NCI-H526 (cell line): ENCODE measurements around the gene LGALS4.
"Not testable (repeated sequence)": the region's sequence is repeated elsewhere in the genome, so short reads cannot be mapped to it uniquely, and the experiment has no call there.

Experiments
- DNase-seq, 2 experiments: peaks; one replicate each; lab custom pipeline; 2025; lab: John Stamatoyannopoulos, UW

Gene LGALS4, protein sequence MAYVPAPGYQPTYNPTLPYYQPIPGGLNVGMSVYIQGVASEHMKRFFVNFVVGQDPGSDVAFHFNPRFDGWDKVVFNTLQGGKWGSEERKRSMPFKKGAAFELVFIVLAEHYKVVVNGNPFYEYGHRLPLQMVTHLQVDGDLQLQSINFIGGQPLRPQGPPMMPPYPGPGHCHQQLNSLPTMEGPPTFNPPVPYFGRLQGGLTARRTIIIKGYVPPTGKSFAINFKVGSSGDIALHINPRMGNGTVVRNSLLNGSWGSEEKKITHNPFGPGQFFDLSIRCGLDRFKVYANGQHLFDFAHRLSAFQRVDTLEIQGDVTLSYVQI

DNA sequence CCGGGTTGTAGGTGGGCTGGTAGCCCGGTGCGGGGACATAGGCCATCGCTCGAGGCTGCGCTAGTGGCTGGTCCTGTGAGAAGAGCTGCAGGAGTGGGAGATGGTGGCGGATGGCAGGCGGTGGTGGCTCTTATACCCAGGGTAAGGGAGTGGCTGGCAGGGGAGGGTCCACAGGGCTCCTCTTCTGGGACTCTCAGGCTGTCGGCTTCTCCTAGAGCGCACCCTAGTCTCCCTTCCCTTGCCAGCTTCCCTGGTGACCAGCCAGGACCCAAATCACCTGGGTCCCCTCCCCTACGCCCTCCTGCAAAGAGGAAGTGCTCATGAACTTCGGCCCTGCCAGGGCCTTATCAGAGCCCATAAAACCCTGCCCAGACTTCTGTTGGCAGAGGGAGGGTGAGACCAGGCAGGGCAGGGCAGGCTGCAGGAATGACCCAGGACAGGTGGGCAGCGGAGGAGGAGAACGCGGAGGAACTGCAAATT lies at the start of gene LGALS4:
LGALS4 (minus strand) TSS at position 105 of the 480 bp plus-strand sequence; CDS start at position 46, 59 bp downstream.
- no peak for DNase-seq

DNA sequence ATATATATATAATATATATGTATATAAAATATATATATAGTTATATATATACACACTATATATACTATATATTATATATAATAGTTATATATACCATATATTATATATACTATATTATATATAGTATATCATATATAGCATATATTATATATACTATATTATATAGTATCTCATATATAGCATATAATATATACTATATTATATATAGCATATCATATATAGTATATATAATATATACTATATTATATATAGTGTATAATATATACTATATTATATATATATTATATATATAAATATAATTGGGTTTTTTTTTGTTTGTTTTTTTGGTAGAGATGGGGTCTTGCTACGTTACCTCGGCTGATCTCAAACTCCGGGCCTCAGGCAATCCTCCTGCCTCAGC lies 48.6 kb upstream of the LGALS4 start:
- no peak for DNase-seq

DNA sequence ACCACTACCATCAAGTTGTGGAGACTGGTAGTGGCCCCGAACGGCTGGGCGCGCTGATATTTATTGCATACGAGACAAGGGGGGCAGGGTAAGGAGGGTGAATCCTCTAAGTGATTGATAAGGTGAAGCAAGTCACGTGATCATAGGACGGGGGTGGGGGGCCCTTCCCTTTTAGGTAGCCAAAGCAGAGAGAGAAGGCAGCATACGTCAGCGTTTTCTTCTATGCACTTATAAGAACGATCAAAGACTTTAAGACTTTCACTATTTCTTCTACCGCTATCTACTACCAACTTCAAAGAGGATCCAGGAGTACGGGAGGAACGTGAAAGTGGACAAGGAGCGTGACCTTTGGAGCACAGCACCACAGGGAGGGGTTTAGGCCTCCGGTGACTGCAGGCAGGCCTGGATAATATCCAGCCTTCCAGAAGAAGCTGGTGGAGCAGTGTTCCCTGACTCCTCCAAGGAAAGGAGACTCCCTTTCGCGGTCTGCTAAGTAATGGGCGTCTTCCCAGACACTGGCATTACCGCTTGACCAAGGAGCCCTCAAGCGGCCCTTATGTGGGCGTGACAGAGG lies 47.0 kb upstream of the LGALS4 start:
- not testable (repeated sequence) for DNase-seq

DNA sequence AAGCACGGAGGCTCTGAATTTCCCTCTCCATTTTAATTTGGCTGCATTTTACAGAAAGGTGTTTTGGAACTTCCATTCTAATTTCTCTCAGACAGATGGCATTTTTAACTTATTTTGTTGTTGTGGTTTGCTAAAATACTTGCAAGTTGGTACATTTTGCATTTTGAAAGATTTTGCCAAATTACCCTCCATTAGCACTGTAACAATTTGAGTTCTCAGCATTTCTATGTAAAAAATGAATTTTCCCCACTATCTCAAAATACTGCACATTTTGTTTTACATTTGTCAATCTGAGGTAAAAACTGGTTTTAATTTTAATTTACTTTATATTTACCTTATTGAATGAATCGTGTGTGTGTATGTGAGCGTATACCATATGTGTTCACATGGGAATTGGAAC lies 44.1 kb upstream of the LGALS4 start:
- DNase-seq: no peak

DNA sequence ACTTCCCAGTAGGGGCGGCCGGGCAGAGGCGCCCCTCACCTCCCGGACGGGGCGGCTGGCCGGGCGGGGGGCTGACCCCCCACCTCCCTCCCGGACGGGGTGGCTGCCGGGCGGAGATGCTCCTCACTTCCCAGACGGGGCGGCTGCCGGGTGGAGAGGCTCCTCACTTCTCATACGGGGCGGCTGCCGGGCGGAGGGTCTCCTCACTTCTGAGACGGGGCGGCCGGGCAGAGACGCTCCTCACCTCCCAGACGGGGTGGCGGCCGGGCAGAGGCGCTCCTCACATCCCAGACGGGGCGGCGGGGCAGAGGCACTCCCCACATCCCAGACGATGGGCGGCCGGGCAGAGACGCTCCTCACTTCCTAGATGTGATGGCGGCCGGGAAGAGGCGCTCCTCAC lies 43.0 kb upstream of the LGALS4 start:
- DNase-seq: not testable (repeated sequence)

DNA sequence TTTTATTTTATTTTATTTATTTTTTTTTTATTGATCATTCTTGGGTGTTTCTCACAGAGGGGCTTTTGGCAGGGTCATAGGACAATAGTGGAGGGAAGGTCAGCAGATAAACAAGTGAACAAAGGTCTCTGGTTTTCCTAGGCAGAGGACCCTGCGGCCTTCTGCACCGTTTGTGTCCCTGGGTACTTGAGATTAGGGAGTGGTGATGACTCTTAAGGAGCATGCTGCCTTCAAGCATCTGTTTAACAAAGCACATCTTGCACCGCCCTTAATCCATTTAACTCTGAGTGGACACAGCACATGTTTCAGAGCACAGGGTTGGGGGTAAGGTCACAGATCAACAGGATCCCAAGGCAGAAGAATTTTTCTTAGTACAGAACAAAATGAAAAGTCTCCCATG lies 42.2 kb upstream of the LGALS4 start:
- not testable (repeated sequence) for DNase-seq

DNA sequence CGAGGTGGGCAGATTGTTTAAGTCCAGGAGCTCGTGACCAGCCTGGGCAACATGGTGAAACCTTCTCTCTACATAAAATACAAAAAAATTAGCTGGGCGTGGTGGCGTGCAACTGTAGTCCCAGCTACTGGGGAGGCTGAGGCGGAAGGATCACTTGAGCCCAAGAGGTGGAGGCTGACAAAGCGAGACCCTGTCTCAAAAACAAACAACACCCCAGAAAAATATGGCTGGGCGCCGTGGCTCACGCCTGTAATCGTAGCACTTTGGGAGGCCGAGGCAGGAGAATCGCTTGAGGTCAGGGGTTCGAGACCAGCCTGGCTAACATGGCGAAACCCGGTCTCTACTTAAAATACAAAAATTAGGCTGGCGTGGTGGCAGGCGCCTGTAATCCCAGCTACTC lies 40.5 kb upstream of the LGALS4 start:
- no peak for DNase-seq

DNA sequence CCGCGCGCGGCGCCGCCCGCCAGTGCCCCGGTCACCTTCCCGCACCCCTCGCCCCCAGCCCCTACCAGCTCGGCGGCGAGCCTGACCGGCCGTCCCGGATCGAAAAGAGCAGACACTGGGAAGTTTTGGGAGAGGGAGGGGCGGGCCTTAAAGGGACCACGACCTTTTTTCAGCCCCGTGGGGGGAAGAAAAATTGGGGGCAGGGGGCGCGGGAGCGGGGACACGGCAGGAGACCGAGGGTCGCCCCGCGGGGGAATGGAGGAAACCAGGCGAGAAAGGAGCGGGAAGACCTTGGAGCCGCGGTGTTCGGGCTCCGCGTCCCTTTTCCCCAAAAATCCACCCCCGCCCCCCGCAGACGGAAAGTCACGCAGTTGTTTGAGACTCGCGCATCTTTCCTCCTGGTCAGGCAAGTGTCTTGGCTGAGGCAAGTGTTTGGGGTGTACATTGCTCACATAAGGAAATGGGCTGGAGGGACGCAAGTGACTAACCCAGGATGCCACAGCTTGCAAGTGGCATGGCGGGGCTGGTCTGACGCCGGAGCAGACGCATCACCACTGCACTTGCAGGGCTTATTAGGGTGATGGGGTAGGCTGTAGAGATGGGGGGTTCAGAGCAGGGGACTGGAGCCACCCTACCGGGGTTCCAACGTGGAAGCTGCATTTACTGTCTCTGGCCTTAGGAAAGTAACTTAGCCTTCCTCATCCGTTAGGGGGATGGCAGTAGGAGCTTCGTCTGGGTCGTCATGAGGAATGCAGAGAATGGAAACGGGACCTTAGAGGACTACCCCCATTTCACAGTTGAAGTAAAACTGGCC lies 39.7 kb upstream of the LGALS4 start:
- DNase-seq: peak in 1 of 2 experiments; percentile 76

DNA sequence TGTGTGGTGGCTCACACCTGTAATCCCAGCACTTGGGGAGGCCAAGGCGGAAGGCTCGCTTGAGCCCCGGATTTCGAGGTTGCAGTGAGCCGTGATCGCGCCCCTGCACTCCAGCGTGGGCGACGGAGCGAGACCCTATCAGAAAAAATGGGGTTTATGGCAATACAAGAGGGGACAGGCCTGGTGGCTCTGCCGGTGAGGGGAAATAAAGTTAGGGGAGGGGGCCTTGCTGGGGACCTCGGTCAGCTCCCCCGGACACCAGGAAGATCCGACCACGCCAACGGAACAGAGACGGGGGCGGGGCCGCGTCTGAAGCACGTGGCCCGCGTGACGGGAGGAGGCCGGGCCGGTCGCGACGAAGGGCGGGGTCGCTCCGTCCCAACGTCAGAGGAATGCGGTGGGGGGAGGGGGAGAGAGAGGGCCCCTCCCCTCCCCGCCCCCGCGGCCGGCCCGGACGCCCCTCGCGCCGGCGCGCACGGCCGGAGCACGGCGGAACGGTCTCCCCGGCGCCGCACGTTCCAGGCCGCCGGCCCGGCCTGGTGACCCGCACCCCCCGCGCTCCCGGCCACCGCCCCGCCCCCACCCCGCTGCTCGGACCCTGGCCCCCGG lies 39.0 kb upstream of the LGALS4 start:
- DNase-seq: peak; percentile 54 to 98

DNA sequence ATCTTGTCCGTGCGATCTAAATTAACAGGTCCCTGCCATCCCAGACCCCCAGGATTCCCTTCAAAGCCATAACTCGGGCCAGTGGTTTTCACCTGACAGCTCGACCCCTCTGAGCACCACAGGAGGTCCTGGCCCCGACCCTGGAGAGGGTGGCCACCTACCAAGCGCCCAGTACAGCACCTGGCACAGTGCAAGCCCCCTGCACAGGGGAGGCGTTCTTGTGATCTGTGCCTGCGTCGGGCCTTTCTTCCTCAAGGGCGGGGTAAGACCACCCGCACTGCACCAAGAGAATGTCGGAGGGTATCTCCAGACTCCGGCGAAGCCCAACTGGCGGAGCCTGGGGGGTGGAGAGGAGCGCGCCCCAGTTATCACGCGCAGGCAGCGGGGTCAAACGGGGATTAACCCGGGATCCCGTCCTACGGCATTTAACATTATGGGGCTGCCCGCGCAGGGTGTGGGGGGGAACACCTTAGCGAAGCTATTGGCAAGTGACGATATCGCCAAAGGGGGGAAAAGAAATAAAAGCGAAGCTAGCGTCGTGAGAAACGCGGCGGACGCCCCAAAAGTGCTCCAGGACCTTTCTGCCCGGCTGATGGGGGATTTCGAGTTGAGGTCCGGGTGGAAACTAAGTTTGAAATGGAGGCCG lies 38.4 kb upstream of the LGALS4 start:
- DNase-seq: peak in 1 of 2 experiments; percentile 60

DNA sequence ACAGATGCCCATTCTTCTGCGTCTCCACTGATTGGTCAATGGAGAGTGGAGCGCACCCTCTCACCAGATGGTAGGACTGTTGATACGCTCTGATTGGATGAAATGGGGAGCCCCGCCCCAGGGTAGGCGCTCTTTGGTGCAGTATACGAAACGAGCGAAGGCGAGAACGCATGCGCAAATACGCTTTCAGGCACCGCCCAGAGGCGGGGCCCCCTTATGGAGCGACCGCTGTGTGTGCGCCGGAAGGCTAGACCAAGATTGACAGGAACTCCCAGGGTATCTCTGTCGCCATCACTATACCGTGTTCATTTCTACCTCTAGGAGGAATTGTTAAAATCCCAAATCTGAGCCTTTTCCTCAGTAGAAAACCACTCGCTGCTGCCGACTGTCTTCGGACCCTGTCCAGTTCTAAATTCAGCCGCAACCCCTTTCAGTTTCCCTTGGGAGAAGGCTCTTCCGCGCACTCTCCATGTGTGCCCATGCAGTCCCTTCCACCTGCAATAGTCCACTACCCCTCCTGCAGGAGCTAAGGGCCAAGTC lies 37.8 kb upstream of the LGALS4 start:
- DNase-seq: no peak

DNA sequence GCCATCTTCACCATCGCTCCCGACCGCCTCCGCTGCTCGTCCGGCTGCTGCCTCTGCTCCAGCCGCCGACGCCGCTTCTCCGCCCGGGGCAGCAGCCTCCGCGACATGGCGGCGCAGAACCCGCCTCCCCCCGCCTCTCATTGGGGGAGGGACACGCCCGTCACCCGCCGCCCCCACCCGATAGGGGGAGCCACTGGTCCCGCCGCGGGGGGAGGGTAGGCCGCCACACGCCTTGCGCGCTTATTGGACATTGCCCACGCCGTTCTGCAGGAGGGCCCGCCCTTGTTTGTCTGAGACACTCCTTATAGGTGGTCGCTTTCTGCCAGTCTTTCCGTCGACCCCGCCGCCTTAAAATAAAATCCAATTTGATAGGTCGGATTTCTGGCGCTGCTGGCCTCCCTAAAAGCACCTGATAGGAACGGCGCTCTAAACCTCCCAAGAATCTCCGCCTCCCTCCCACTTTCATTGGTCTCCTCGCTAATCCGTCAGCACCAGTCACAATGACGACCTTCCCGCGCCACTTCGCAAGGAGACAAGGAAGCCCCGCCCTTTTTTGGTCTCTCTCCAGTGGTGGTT lies 37.2 kb upstream of the LGALS4 start, which contains the start of gene HNRNPL:
HNRNPL (minus strand) TSS at position 127 of the 576 bp plus-strand sequence; CDS start at position 107, 20 bp downstream.
- peak; percentile 100 for DNase-seq

DNA sequence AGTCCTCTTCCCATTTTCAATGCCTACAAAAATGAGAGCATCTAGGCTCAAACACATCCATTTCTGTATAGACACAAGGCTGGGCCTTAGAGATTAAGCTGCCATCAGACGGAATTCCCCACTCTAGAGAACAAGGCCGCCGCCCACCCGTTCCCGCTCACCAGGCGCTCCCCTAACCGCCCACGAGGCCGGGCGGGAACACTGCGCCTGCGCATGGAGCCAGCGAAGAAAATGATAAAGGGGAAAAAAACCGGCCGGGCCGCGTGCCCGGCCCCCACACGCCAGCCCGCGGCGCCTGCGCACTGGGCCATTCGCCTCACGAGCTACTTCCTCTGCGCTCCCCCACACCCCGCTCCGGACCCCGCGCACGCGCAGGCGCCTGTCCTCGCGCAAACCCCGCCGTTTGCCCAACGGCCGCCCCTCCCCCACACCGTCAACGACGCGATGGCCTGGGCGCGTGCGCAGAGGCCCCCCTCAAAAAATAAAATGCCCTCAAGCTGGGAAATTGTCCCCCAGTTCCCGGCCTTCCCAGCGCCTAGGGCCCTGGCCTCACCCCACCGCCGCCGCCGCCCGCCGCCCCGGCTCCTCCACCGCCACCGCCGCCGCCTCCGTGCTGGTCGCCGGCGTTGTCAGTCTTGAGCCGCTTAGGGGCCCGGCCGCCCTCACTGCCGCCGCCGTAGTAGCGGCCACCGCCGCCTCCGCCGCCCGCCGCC lies 36.6 kb upstream of the LGALS4 start:
- peak; percentile 86 to 99 for DNase-seq

DNA sequence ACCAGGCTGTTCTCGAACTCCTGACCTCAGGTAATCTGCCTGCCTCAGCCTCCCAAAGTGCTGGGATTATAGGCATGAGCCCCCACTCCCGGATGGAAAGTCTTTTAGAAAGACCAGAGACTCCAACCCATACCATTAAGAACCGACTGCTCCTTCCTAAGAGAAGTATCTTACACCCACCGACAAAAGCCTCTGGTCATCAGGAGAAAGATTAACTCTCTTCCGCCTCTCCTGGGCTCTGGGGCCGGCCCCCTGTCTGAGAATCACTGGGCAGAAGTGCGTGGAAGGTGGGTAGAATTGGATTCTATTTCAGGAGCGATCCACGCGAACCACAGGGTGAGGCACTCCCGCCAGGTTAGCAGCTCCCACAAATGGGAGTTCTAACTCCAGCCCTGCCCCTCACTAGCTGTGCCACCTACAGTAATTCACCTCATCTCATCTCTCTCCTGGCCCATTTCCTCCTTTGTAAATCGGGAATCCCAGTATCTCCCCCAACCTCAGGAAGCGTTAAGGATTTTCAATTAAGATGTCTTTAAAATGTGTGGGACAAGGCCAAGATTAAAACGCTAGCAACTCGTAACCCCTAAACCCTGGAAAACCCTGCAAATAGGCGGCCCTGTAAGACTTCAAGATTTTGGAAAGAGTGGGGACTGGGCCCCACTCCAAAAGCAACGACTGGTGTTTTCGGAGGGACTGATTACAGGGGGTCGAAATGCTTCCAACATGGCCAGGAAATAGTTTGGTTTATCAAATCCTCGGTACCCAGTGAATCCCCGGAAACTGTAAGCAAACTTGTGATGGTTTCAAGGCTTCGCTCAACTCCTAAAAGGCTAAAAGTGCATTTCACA lies 35.8 kb upstream of the LGALS4 start:
- DNase-seq: no peak

DNA sequence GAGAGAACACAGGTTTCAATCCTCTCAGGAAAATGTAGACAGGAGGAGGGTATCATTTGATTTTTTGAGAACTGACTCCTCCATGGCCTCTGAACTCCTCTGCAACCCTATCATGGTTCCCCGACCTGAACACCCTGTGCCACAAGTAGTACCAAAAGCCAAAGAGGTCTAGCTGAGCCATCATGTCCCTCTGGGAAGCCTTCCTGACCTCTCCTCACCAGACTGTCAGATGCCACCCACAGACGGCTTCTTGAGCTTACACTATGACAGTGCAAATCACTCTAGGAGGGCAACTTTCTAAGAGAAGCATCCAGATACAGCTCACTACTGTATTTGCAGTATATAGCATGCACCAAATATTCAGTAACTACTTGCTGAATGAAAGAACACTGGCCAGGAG lies 33.4 kb upstream of the LGALS4 start:
- DNase-seq: no peak

DNA sequence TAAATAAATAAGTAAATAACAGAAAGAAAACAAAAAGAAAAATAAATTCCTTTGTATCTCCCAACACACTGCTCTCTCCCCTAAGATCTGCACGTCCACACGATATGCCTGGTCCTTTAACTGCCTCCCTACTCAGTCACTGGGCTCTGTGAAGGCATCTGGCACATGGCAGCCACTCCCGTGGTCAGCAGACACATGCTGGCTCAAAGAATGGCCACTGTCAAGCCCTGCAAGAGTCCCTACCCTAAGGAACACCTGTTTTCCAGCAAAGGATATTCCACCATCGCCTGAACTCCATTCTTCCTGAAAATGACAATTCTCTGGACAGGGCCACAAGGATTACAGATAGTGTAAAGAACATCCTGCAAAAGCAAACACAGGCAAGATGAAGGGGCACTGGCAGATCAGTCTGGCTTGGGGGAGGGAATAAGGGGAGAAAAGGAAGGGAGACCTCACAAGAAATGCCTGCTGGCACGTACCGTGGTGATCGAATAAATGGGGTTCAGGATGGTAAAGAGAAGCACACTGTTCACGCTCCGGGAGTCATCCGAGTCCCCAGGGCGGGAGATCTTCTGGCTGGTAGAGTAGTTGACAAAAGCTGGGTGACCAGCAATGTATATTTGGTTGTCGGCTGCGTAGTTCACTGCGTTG lies 32.8 kb upstream of the LGALS4 start:
- no peak for DNase-seq

DNA sequence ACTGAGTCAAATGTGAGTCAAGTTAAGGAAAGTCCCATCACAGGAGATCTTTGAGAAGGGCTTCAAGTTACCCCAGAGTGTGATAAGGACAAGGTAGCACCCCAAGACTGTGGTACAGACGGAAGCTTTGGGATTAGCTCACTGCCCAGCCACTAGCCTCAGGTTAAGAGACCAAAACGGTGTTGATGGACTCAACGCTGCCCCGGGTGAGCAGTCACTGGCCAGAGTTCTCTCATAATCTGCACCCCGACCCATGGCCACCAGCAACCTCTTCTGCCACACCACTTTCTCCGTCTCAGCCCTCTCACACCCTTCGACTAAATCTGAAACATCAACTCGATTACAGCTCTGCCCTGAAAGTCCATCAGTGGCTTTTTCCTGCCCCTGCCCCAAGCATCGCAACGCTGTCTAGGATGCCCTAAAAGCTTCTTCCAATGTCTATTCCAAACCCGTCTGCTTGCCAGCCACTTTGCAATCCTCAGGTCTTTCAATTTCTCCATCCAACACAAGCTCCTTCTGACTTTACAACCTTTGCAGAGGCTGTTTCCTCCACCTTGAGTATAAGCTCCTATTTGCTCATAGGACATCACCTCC lies 31.4 kb upstream of the LGALS4 start:
- DNase-seq: no peak

DNA sequence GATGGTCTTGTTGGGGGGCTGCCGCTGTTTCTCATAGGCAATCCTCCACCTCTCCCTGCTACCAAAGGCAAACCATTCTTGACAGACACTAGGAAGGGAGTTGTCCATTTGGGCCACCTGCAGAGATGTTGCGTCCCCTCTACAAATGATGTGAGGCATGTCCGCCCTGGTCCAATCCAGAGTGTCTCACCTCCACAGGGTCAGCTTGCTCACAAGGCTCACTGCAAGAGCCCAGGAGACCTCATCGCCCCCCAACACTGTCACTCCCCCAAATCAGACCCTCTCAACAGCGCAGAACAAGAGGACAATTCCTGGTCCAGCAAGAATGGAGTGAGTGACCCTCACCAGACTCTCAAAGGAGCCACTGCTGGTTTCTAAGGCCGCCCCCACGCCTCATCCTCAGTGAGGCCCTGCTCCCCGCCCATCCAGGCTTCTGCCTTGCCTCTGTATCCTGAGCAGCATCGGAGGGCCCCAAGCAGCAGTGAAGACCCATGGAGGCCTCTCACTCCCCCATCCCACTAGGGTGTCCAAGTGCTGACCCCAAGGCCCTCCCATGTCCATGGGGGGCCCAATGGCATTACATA lies 30.5 kb upstream of the LGALS4 start:
- no peak for DNase-seq
